GM12878 (cell line): ENCODE measurements around the gene KRTAP5-2.

Source experiments
- CBX5 ChIP-seq: sonication (generic); IDR thresholded peaks from 2 replicates; pipeline ENCODE4 v1.6.1; 2016; ENCODE audit warnings: low read depth, moderate library complexity, mild to moderate bottlenecking, inconsistent platforms
- CHD2 ChIP-seq: IDR thresholded peaks from 2 replicates; pipeline ENCODE4 v1.6.1; 2011; ENCODE audit warnings: low read depth, low read length, improper control_type of control experiment, borderline replicate concordance
- CREB1 ChIP-seq: IDR thresholded peaks from 2 replicates; pipeline ENCODE4 v1.6.1; 2012; ENCODE audit warnings: low read depth, mild to moderate bottlenecking, inconsistent platforms
- EGR1 ChIP-seq, 2 experiments: IDR thresholded peaks; 1 replicate in 1 of 2; 2 replicates in 1 of 2; pipeline ENCODE4 v1.6.1; 2011 to 2012; ENCODE audit warnings: low read depth in 2 of 2, low read length in 2 of 2, borderline replicate concordance in 1 of 2, mild to moderate bottlenecking in 1 of 2, moderate library complexity in 1 of 2
- MXI1 ChIP-seq: fragments of 150-350 bp; IDR thresholded peaks from 2 replicates; pipeline ENCODE4 v1.6.1; 2011; ENCODE audit warnings: low read depth, mild to moderate bottlenecking, inconsistent platforms, low read length, improper control_type of control experiment
- POLR2A ChIP-seq: IDR thresholded peaks from 2 replicates; pipeline ENCODE4 v1.6.1; 2011; ENCODE audit warnings: low read depth, mild to moderate bottlenecking, low read length
- POLR2AphosphoS2 ChIP-seq: IDR thresholded peaks from 2 replicates; pipeline ENCODE4 v1.6.1; 2011; ENCODE audit warnings: low read depth, mild to moderate bottlenecking, low read length, improper control_type of control experiment, moderate library complexity
- POLR2AphosphoS5 ChIP-seq: IDR thresholded peaks from 2 replicates; pipeline ENCODE4 v1.6.1; 2011; ENCODE audit warnings: mild to moderate bottlenecking, low read length, inconsistent platforms
- TAF1 ChIP-seq: IDR thresholded peaks from 2 replicates; pipeline ENCODE4 v1.6.1; 2011; ENCODE audit warnings: mild to moderate bottlenecking, low read depth, low read length, borderline replicate concordance
- TF ChIP-seq, protein P1 (sequence below), 3 experiments: IDR thresholded peaks in 2 of 3; conservative IDR thresholded peaks in 1 of 3; 2 replicates each; pipeline ENCODE4 v1.5.1; 2011; ENCODE audit warnings: low read depth in 3 of 3, low read length in 3 of 3, mild to moderate bottlenecking in 3 of 3, control low read depth in 2 of 3, moderate library complexity in 2 of 3, inconsistent platforms in 1 of 3, mixed read lengths in 1 of 3; ENCODE audit not compliant: control insufficient read depth in 2 of 3, insufficient read depth in 1 of 3; ENCODE audit errors: extremely low read depth in 1 of 3
- TF ChIP-seq, protein P2 (sequence below): IDR thresholded peaks from 2 replicates; pipeline ENCODE4 v1.6.1; 2011; ENCODE audit warnings: low read depth, low read length, improper control_type of control experiment, borderline replicate concordance

DNA sequence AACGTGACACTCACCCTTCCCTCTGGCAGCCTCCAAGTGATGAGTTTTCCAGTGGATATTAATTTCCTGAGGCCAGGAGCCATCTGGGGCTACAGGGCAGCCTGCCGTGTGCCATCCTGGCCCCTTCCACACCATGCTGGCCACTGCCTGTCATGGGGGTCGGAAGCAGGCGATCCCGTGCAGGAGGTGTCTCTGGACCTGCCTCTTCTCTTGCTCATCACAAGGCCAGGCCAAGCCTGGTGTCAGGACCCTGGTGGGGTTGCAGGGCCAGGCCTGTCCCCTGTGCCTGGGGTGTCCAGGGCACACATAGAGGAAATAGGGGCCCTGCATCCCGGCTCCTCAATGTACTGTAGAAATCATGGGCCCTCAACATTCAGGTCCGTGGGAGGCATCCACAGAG, 6.6 kb upstream of the KRTAP5-2 start:
- TF ChIP-seq CREB1, result no peak
- TF ChIP-seq CBX5, result no peak
- TF ChIP-seq, protein P1, sequence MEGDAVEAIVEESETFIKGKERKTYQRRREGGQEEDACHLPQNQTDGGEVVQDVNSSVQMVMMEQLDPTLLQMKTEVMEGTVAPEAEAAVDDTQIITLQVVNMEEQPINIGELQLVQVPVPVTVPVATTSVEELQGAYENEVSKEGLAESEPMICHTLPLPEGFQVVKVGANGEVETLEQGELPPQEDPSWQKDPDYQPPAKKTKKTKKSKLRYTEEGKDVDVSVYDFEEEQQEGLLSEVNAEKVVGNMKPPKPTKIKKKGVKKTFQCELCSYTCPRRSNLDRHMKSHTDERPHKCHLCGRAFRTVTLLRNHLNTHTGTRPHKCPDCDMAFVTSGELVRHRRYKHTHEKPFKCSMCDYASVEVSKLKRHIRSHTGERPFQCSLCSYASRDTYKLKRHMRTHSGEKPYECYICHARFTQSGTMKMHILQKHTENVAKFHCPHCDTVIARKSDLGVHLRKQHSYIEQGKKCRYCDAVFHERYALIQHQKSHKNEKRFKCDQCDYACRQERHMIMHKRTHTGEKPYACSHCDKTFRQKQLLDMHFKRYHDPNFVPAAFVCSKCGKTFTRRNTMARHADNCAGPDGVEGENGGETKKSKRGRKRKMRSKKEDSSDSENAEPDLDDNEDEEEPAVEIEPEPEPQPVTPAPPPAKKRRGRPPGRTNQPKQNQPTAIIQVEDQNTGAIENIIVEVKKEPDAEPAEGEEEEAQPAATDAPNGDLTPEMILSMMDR (IDR thresholded peaks at IDR 0.05 in 2 of 3, conservative IDR thresholded peaks at IDR 0.05 in 1 of 3; ENCODE audit: control insufficient read depth in 2 of 3, extremely low read depth in 1 of 3, insufficient read depth in 1 of 3, low read depth in 3 of 3, low read length in 3 of 3), result no peak
- no peak for TF ChIP-seq POLR2AphosphoS2
- no peak for TF ChIP-seq TAF1
- TF ChIP-seq POLR2AphosphoS5, result no peak
- TF ChIP-seq MXI1, result no peak
- TF ChIP-seq POLR2A, result no peak
- no peak for TF ChIP-seq CHD2
- TF ChIP-seq, protein P2, sequence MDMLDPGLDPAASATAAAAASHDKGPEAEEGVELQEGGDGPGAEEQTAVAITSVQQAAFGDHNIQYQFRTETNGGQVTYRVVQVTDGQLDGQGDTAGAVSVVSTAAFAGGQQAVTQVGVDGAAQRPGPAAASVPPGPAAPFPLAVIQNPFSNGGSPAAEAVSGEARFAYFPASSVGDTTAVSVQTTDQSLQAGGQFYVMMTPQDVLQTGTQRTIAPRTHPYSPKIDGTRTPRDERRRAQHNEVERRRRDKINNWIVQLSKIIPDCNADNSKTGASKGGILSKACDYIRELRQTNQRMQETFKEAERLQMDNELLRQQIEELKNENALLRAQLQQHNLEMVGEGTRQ, result no peak
- no peak for TF ChIP-seq EGR1 (IDR thresholded peaks at IDR 0.05; ENCODE audit: borderline replicate concordance in 1 of 2, low read depth in 2 of 2, low read length in 2 of 2)
